ENCODE data around the gene VPS39.

The VPS39 gene

GRCh38 chr15:42145546-42146455 lies 62.3 kb downstream of the VPS39 start:
- TF ChIP-seq, protein P1, sequence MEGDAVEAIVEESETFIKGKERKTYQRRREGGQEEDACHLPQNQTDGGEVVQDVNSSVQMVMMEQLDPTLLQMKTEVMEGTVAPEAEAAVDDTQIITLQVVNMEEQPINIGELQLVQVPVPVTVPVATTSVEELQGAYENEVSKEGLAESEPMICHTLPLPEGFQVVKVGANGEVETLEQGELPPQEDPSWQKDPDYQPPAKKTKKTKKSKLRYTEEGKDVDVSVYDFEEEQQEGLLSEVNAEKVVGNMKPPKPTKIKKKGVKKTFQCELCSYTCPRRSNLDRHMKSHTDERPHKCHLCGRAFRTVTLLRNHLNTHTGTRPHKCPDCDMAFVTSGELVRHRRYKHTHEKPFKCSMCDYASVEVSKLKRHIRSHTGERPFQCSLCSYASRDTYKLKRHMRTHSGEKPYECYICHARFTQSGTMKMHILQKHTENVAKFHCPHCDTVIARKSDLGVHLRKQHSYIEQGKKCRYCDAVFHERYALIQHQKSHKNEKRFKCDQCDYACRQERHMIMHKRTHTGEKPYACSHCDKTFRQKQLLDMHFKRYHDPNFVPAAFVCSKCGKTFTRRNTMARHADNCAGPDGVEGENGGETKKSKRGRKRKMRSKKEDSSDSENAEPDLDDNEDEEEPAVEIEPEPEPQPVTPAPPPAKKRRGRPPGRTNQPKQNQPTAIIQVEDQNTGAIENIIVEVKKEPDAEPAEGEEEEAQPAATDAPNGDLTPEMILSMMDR (conservative IDR thresholded peaks at IDR 0.05; ENCODE audit: low read depth) = no peak
- ChIA-PET CTCF (no interaction called here), POLR2A (ENCODE audit: low non-redundant PET) (no interaction called here)
- H3K27ac ChIP-seq = no peak overlapping the region
- no peak for DNase-seq (ENCODE audit: low spot score)

DNA sequence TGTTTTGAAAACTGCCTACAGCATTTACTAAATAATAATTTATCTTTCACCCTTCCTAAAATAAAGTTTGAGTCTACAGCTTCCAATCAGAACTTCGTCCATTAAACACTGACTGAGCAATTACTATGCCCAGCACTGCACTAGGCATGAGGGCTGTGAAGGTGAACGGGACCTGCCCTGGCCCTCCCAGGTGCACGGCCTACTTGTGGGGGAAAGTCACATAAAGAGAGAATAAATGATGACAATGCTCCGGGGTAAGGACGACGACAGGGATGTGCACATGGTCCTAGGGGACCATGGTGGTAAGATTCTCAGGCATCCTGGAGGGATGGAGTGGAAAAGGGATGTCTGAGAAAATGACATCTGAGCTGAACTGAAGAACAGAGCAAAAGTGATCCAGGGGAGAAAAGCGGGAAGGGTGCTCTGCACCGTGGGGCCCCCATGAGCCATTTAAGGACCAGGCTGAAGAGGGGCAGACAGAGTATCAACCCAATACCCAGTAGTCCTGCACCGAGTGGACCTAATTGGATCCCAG lies 63.2 kb downstream of the VPS39 start:
- CTCF ChIA-PET = interaction anchor here (0.6 kb wide), 1 partner anchor 654 kb away, joined by 4 read pairs; no protein-coding TSS in a partner anchor
- no peak for DNase-seq (ENCODE audit: low spot score)
- TF ChIP-seq, protein P1 (conservative IDR thresholded peaks at IDR 0.05; ENCODE audit: low read depth) = no peak
- H3K27ac ChIP-seq = no peak overlapping the region
- POLR2A ChIA-PET (ENCODE audit: low non-redundant PET) = no interaction called here

- ChIA-PET POLR2A (ENCODE audit: low non-redundant PET) (no interaction called here), CTCF (no interaction called here)
- no peak overlapping the region for H3K27ac ChIP-seq
- no peak for DNase-seq (ENCODE audit: low spot score)
- TF ChIP-seq, protein P1 (conservative IDR thresholded peaks at IDR 0.05; ENCODE audit: low read depth) = no peak
Observed at GRCh38 chr15:42143866-42144625, 64.1 kb downstream of the VPS39 start.

- DNase-seq (ENCODE audit: low spot score) = no peak
- H3K27ac ChIP-seq = no peak overlapping the region
- ChIA-PET POLR2A (ENCODE audit: low non-redundant PET) (no interaction called here), CTCF (interaction anchor here (0.5 kb wide), 1 partner anchor 174 kb away, joined by 4 read pairs; no protein-coding TSS in a partner anchor)
- TF ChIP-seq, protein P1 (conservative IDR thresholded peaks at IDR 0.05; ENCODE audit: low read depth) = no peak
Observed at GRCh38 chr15:42143356-42143755, 64.7 kb downstream of the VPS39 start.

DNA sequence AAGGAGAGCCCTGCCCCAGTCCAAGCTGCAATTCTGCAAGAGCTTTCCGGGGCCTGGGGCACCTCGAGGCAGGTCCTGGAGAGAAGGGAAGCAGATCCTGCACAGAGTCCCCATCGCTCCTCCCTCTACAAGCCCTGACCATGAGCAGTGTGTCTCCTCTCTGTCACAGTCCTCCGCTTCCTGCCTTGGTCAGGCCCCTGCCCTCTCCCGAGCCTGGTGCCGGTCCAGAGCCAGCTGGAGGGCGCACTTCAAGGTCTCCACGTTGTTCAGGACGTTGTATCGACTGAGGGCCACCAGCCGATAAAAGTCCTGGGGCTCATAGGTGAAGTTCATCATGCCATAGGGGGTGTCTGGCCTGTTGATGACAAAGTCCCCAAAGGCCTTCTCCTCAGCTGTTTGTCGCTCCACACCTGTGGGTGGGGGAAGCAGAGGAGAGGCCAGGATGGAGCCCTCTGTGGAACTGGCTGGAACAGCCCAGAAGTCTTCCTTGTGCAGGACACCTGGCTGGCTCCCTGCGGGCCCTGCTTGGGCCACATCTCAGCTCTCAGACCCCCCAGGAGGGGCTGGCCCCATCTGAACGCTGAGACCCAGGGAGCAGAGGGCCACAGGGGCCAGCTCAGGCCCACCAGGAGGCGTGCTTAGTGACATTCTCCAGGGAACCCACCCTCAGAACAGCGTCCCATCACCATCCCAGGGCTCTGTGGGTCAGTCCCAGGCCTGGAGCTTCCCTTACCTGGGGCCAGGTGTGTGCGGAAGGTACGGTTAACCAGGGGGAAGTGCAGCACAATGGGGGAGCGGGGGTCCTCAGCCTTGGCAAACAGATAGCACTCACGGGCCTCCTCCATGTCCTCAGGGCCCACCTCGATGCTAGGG lies 66.1 kb downstream of the VPS39 start:
- CTCF ChIA-PET = interaction anchor here (0.6 kb wide), 1 partner anchor 247 kb away, joined by 4 read pairs; no protein-coding TSS in a partner anchor

More for the DNA sequence above, 66.1 kb downstream of the VPS39 start:
- TF ChIP-seq, protein P1 (conservative IDR thresholded peaks at IDR 0.05; ENCODE audit: low read depth) = no peak
- no peak for DNase-seq (ENCODE audit: low spot score)
- POLR2A ChIA-PET (ENCODE audit: low non-redundant PET) = no interaction called here
- H3K27ac ChIP-seq = no peak overlapping the region

All from RWPE1 (cell line).